GM12865 (cell line): ENCODE measurements around the gene SUN5.

Experiments used
- DNase-seq: peaks from one replicate; pipeline ENCODE4 v3.0.0; 2010; ENCODE audit warnings: low read depth
- H3K4me3 ChIP-seq: 2 replicates; pipeline ENCODE4 v1.5.1; 2011; ENCODE audit warnings: mild to moderate bottlenecking, low read depth, low read length, control low read depth
- TF ChIP-seq, protein P1 (sequence below): IDR thresholded peaks from 2 replicates; pipeline ENCODE4 v1.5.1; 2011; ENCODE audit warnings: low read length, control low read depth, low read depth, inconsistent platforms; ENCODE audit not compliant: insufficient read depth; ENCODE audit errors: missing control alignments

Gene SUN5

GRCh38 chr20:33023439-33024242 lies 19.4 kb upstream of the SUN5 start:
- H3K4me3 ChIP-seq, result no peak overlapping the region
- DNase-seq, result no peak
- TF ChIP-seq, protein P1, sequence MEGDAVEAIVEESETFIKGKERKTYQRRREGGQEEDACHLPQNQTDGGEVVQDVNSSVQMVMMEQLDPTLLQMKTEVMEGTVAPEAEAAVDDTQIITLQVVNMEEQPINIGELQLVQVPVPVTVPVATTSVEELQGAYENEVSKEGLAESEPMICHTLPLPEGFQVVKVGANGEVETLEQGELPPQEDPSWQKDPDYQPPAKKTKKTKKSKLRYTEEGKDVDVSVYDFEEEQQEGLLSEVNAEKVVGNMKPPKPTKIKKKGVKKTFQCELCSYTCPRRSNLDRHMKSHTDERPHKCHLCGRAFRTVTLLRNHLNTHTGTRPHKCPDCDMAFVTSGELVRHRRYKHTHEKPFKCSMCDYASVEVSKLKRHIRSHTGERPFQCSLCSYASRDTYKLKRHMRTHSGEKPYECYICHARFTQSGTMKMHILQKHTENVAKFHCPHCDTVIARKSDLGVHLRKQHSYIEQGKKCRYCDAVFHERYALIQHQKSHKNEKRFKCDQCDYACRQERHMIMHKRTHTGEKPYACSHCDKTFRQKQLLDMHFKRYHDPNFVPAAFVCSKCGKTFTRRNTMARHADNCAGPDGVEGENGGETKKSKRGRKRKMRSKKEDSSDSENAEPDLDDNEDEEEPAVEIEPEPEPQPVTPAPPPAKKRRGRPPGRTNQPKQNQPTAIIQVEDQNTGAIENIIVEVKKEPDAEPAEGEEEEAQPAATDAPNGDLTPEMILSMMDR, result no peak

DNA sequence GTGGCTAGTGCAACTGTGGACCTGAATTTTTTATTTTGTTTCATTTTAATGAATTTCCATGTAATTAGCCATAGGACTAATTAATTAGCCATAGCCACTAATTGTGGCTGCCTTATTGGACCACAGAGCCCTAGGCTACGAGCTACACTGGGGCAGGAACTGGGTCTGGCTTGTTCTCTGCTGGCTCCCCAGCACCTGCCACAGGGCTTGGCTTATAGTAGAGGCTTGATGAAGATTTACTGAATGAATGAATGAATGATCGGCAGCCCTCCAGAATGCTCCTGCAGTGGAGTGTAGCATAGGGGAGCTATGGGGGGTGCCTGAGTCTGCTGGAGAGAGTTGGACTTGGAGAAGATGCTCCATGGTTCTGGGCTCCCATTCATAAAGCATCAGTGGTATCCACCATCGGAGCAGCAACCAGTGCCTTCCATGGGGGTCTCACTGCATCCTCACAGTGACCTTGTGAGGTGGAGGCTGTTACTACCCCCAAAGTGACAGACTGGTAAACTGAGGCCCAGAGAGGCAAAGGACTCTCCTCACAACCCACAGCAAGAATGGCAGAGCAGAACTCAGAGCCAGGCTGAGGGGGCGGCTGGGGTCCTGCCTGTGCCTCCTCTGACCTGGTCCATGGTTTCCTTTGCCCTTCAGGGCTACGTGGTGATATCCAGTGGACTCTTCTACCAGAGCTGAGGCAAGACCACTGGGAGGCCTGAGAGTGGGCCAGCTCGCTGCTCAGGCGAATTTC lies 18.6 kb upstream of the SUN5 start:
- no peak overlapping the region for H3K4me3 ChIP-seq
- DNase-seq, result no peak
- TF ChIP-seq, protein P1, result no peak

DNA sequence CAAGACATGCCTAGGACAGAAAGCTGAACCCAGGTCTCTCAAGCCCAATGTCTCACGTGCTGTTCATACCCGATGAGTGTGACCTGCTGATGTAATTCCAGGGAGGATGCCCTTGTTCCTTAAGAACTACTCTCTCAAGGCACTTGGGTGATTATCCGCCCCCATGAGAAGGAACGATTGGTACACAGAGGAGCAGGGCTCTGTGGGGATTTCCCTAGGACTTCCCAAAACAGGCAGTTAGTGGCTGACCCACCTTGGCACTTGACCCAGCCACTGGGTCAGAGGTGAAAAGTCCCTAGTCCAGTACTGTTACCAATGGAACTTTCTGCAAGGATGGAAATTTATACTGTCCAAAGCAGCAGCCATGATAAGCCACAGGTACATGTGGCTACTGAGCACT lies 18.1 kb upstream of the SUN5 start:
- no peak for DNase-seq
- no peak overlapping the region for H3K4me3 ChIP-seq
- TF ChIP-seq, protein P1, result no peak

- no peak for DNase-seq
- H3K4me3 ChIP-seq, result no peak overlapping the region
- TF ChIP-seq, protein P1, result no peak
Measured at GRCh38 chr20:33021879-33022278, 17.6 kb upstream of the SUN5 start.

DNA sequence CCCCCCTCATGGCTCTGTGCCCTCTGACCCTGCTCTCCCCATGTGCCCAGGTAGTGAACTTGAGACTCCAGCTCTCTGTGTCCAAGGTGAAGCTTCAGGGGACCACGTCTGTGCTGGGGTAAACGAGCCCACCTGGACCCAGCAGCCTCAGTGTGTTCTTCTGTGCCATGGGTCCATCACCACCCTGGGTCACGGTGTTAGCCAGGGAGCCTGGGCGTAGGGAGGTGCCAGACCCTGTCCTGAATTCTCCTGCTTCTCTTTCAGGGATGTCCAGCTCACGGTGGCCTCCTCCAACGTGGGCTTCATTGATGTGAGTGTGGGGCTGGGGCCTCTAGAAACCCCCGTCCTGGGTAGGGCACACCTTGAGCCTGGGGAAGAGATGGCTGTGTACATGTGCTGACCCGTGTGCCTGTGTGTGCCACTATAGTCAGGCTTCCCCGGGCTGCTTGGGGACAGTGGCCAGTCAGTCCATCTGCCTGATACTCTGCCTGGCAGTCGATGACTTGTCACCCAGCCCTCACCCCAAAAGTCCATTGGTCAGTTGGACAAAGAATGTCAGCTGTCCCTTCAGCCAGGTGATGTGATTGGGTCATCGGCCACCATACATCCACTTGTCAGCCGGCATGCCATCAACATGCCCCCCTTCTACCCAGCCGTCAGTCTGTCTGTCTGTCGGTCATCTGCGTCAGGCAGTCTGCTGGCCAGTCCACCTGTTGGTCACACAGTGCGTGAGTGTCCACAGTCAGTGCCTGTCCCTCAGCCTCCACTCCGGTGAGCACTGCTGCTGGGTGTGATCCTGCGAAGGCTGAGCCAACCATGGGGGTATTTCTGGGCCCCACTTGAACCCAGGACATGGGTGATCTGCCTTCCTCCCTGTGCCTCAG lies 16.3 kb upstream of the SUN5 start:
- DNase-seq, result no peak
- H3K4me3 ChIP-seq, result no peak overlapping the region
- TF ChIP-seq, protein P1, result no peak

GRCh38 chr20:33019465-33020277 lies 15.4 kb upstream of the SUN5 start:
- DNase-seq, result no peak
- H3K4me3 ChIP-seq, result no peak overlapping the region
- TF ChIP-seq, protein P1, result no peak
